GF-D8 (cell line): ENCODE measurements around the gene GPR142.

ENCODE experiments used
- DNase-seq: peaks from one replicate; lab custom pipeline; 2025; lab: John Stamatoyannopoulos, UW

The GPR142 gene

GRCh38 chr17:74369665-74370490 is 2.6 kb downstream of the GPR142 start:
- DNase-seq: no peak

- DNase-seq: no peak
Measured at GRCh38 chr17:74371653-74372147, 4.4 kb downstream of the GPR142 start.

GRCh38 chr17:74372426-74372825 is 5.1 kb downstream of the GPR142 start:
- no peak for DNase-seq

- DNase-seq: no peak
Measured at GRCh38 chr17:74373838-74374606, 6.7 kb downstream of the GPR142 start.

GRCh38 chr17:74374858-74375257 is 7.6 kb downstream of the GPR142 start:
- DNase-seq: no peak

- DNase-seq: peak; percentile 27
Measured at GRCh38 chr17:74379495-74380085, 12.3 kb downstream of the GPR142 start.

GRCh38 chr17:74380086-74380958 is 13.0 kb downstream of the GPR142 start:
- no peak for DNase-seq

GRCh38 chr17:74380959-74381808 is 13.9 kb downstream of the GPR142 start:
- no peak for DNase-seq

- no peak for DNase-seq
Measured at GRCh38 chr17:74383141-74383540, 15.8 kb downstream of the GPR142 start.

- no peak for DNase-seq
Measured at GRCh38 chr17:74385201-74385600, 17.9 kb downstream of the GPR142 start.

- no peak for DNase-seq
Measured at GRCh38 chr17:74386386-74386785, 19.1 kb downstream of the GPR142 start.

- no peak for DNase-seq
Measured at GRCh38 chr17:74387365-74388218, 20.3 kb downstream of the GPR142 start.

- no peak for DNase-seq
Measured at GRCh38 chr17:74389084-74389753, 21.9 kb downstream of the GPR142 start.

GRCh38 chr17:74389937-74390679 is 22.8 kb downstream of the GPR142 start:
- DNase-seq: no peak

- no peak for DNase-seq
Measured at GRCh38 chr17:74390680-74391653, 23.7 kb downstream of the GPR142 start.

- no peak for DNase-seq
Measured at GRCh38 chr17:74391771-74392170, 24.5 kb downstream of the GPR142 start.

GRCh38 chr17:74392848-74393247 is 25.5 kb downstream of the GPR142 start:
- no peak for DNase-seq
